Type B pancreatic cell (in vitro differentiated cells): ENCODE results near the gene FXYD3. TPM values are rescaled to one million over a fixed set of nuclear protein-coding genes. Genes with fewer than 3 reads are reported as not detected.

Experiments
- DNase-seq: peaks from one replicate; pipeline ENCODE4 v3.0.0; 2021; ENCODE audit warnings: mixed read lengths; ENCODE audit not compliant: unreplicated experiment; ENCODE audit errors: extremely low spot score
- H3K27ac Mint-ChIP-seq: 2 replicates; pipeline ENCODE4 v1.8.0; 2021; ENCODE audit warnings: mild to moderate bottlenecking, mixed read lengths
- H3K27me3 Mint-ChIP-seq: 2 replicates; pipeline ENCODE4 v1.8.0; 2021; ENCODE audit warnings: mixed read lengths
- H3K36me3 Mint-ChIP-seq: 2 replicates; pipeline ENCODE4 v1.8.0; 2021; ENCODE audit warnings: mixed read lengths
- H3K4me1 Mint-ChIP-seq: one replicate; pipeline ENCODE4 v1.8.0; 2021; ENCODE audit warnings: mixed read lengths; ENCODE audit not compliant: unreplicated experiment
- H3K4me3 Mint-ChIP-seq: 2 replicates; pipeline ENCODE4 v1.8.0; 2021; ENCODE audit warnings: mild to moderate bottlenecking, mixed read lengths
- H3K9me3 Mint-ChIP-seq: 2 replicates; pipeline ENCODE4 v1.8.0; 2021; ENCODE audit warnings: mixed read lengths
- CTCF ChIP-seq: fragments of 200-600 bp; sonication (generic); conservative IDR thresholded peaks from 2 replicates; pipeline ENCODE4 v1.5.0; 2021; ENCODE audit warnings: antibody characterized with exemption, mild to moderate bottlenecking
- total RNA-seq: library from RNA; stranded (reverse); gene quantifications from 2 replicates; pipeline ENCODE4 v1.2.1, GENCODE V29; 2021; ENCODE audit warnings: low replicate concordance

The FXYD3 gene
- total RNA-seq, 1 donor from 2014 or later: 77.5 TPM

GRCh38 chr19:35093941-35094647 is 21.5 kb upstream of the FXYD3 start:
- DNase-seq: no peak
- Mint-ChIP-seq H3K36me3 (no peaks in the 10 kb centered on the region), H3K4me1 (peaks cover 13% of the 10 kb centered on the region), H3K4me3 (no peak overlapping the region), H3K9me3 (no peaks in the 10 kb centered on the region), H3K27ac (no peak overlapping the region), H3K27me3 (no peaks in the 10 kb centered on the region)
- TF ChIP-seq CTCF: no peak

GRCh38 chr19:35094656-35095055 is 21.0 kb upstream of the FXYD3 start:
- DNase-seq: no peak
- H3K4me3 Mint-ChIP-seq: no peak overlapping the region
- H3K27me3 Mint-ChIP-seq: no peaks in the 10 kb centered on the region
- no peaks in the 10 kb centered on the region for H3K9me3 Mint-ChIP-seq
- H3K36me3 Mint-ChIP-seq: no peaks in the 10 kb centered on the region
- H3K4me1 Mint-ChIP-seq: peaks cover 13% of the 10 kb centered on the region
- no peak for TF ChIP-seq CTCF
- H3K27ac Mint-ChIP-seq: no peak overlapping the region

- Mint-ChIP-seq H3K27me3 (no peaks in the 10 kb centered on the region), H3K4me3 (no peak overlapping the region), H3K4me1 (peaks cover 6% of the 10 kb centered on the region), H3K9me3 (no peaks in the 10 kb centered on the region), H3K36me3 (no peaks in the 10 kb centered on the region), H3K27ac (peak overlapping the region; percentile 44)
- DNase-seq: no peak
- TF ChIP-seq CTCF: no peak
Measured at GRCh38 chr19:35095667-35096368, 19.8 kb upstream of the FXYD3 start.

GRCh38 chr19:35098413-35099049 is 17.1 kb upstream of the FXYD3 start:
- no peaks in the 10 kb centered on the region for H3K9me3 Mint-ChIP-seq
- H3K4me3 Mint-ChIP-seq: no peak overlapping the region
- H3K27me3 Mint-ChIP-seq: no peaks in the 10 kb centered on the region
- no peaks in the 10 kb centered on the region for H3K4me1 Mint-ChIP-seq
- TF ChIP-seq CTCF: no peak
- no peak for DNase-seq
- peak overlapping the region; percentile 70 for H3K27ac Mint-ChIP-seq
- no peaks in the 10 kb centered on the region for H3K36me3 Mint-ChIP-seq

- H3K27ac Mint-ChIP-seq: peak overlapping the region; percentile 70
- no peaks in the 10 kb centered on the region for H3K9me3 Mint-ChIP-seq
- H3K36me3 Mint-ChIP-seq: no peaks in the 10 kb centered on the region
- no peak for TF ChIP-seq CTCF
- no peaks in the 10 kb centered on the region for H3K4me1 Mint-ChIP-seq
- no peak for DNase-seq
- no peaks in the 10 kb centered on the region for H3K27me3 Mint-ChIP-seq
- H3K4me3 Mint-ChIP-seq: no peak overlapping the region
Measured at GRCh38 chr19:35099155-35099896, 16.3 kb upstream of the FXYD3 start.
